HepG2 (cell line): ENCODE results near the gene TMPO. TPM values are rescaled to one million over a fixed set of nuclear protein-coding genes. Genes with fewer than 3 reads are reported as not detected.

Source experiments
- AHR ChIP-seq: IDR thresholded peaks from 2 replicates; pipeline ENCODE4 v1.6.1; 2018; ENCODE audit warnings: missing genetic modification reagents, missing compliant biosample characterization
- CEBPB ChIP-seq: IDR thresholded peaks from 2 replicates; pipeline ENCODE4 v1.6.1; 2011; ENCODE audit warnings: low read depth, low read length, improper control_type of control experiment, borderline replicate concordance
- CEBPG ChIP-seq: IDR thresholded peaks from 2 replicates; pipeline ENCODE4 v1.6.1; 2016
- ETV5 ChIP-seq: IDR thresholded peaks from 2 replicates; pipeline ENCODE4 v1.6.1; 2018; ENCODE audit warnings: missing biosample characterization, missing genetic modification reagents, inconsistent platforms, borderline replicate concordance
- FOXP1 ChIP-seq, 2 experiments: fragments of 450-650 bp in 1 of 2; IDR thresholded peaks; 2 replicates each; pipeline ENCODE4 v1.6.1; 2017 to 2018; ENCODE audit warnings: antibody characterized with exemption in 1 of 2
- FUBP1 ChIP-seq: sonication (generic); formaldehyde crosslinking; IDR thresholded peaks from 2 replicates; pipeline ENCODE4 v1.5.1; 2020; ENCODE audit warnings: missing genetic modification reagents, mild to moderate bottlenecking, borderline replicate concordance
- IRF2 ChIP-seq: IDR thresholded peaks from 2 replicates; pipeline ENCODE4 v1.6.1; 2018; ENCODE audit warnings: missing genetic modification reagents, missing compliant biosample characterization
- KAT8 ChIP-seq: IDR thresholded peaks from 2 replicates; pipeline ENCODE4 v1.6.1; 2016; ENCODE audit warnings: missing genetic modification reagents, missing compliant biosample characterization
- MEF2D ChIP-seq: sonication (generic); formaldehyde crosslinking; IDR thresholded peaks from 2 replicates; pipeline ENCODE4 v1.5.1; 2020; ENCODE audit warnings: mild to moderate bottlenecking, missing genetic modification reagents
- NR2F1 ChIP-seq, 2 experiments: fragments of 450-650 bp in 1 of 2; formaldehyde crosslinking in 1 of 2; IDR thresholded peaks; 2 replicates each; pipeline versions ENCODE4 v1.5.0 to v1.6.1; 2016 to 2020; ENCODE audit warnings: mild to moderate bottlenecking in 1 of 2, missing compliant biosample characterization in 1 of 2, missing genetic modification reagents in 1 of 2, moderate library complexity in 1 of 2
- POLR2AphosphoS5 ChIP-seq: IDR thresholded peaks from 2 replicates; pipeline ENCODE4 v1.6.1; 2012; ENCODE audit warnings: low read depth, low read length
- SALL1 ChIP-seq: sonication (generic); formaldehyde crosslinking; IDR thresholded peaks from 2 replicates; pipeline ENCODE4 v1.8.0; 2022; ENCODE audit warnings: mild to moderate bottlenecking, missing genetic modification reagents
- SAP130 ChIP-seq: IDR thresholded peaks from 2 replicates; pipeline ENCODE4 v1.6.1; 2016; ENCODE audit warnings: low read depth
- ZKSCAN1 ChIP-seq: fragments of 150-350 bp; IDR thresholded peaks from 2 replicates; pipeline ENCODE4 v1.6.1; 2014; ENCODE audit warnings: low read length
- ZMYM3 ChIP-seq: sonication (generic); formaldehyde crosslinking; IDR thresholded peaks from 2 replicates; pipeline ENCODE4 v1.5.1; 2020; ENCODE audit warnings: mild to moderate bottlenecking, missing genetic modification reagents
- ZNF142 ChIP-seq: sonication (generic); formaldehyde crosslinking; IDR thresholded peaks from 2 replicates; pipeline ENCODE4 v1.4.0; 2020; ENCODE audit warnings: missing genetic modification reagents
- ZNF280D ChIP-seq: sonication (generic); formaldehyde crosslinking; IDR thresholded peaks from 2 replicates; pipeline ENCODE4 v1.5.1; 2020; ENCODE audit warnings: mild to moderate bottlenecking, missing genetic modification reagents
- ZNF331 ChIP-seq: sonication (generic); formaldehyde crosslinking; IDR thresholded peaks from 2 replicates; pipeline ENCODE4 v1.4.0; 2020; ENCODE audit warnings: missing genetic modification reagents
- polyA plus RNA-seq, 8 experiments: library from polyadenylated mRNA; depleted of rRNA in 3 of 8; stranded (reverse) in 7 of 8; unstranded in 1 of 8; fragments of >200 nt; fragmentation: Illumina TruSeq in 4 of 8; extraction: Trizol in 4 of 8; gene quantifications; 2 replicates each; pipeline versions ENCODE4 v1.2.1 to v1.2.3, GENCODE V29; 2011 to 2016; ENCODE audit warnings: low read depth in 4 of 8, missing spikeins in 1 of 8, mixed read lengths in 1 of 8; ENCODE audit not compliant: insufficient read depth in 1 of 8
- total RNA-seq, 5 experiments: library from RNA; depleted of rRNA; stranded (reverse); fragments of >200 nt; fragmentation: Illumina TruSeq; extraction: Trizol; gene quantifications; 2 replicates each; pipeline ENCODE4 v1.2.3, GENCODE V29; 2016; ENCODE audit warnings: low read depth in 1 of 5

TMPO gene
- total and polyA plus RNA-seq, 2 of the 13 experiments (the other 11 are each of a cell fraction or from before 2014, with no cell fraction given), result 24.2 to 167 TPM

GRCh38 chr12:98490501-98491453, 24.6 kb upstream of the TMPO start (continued):
- TF ChIP-seq ZNF280D (CRISPR knock-in tag) (peak; percentile 54; the same call in 1 of the 2 replicates), ZMYM3 (CRISPR knock-in tag) (peak; percentile 82), FUBP1 (peak; percentile 70; the same call in 1 of the 2 replicates), KAT8 (peak; percentile 89), AHR (CRISPR knock-in tag) (no peak), NR2F1 (CRISPR knock-in tag; IDR thresholded peaks at IDR 0.05) (0 out of 4 replicates have a peak, but pooled peaks of 1 of the 2 experiments have one; percentile 22), ETV5 (peak; percentile 46; the same call in 1 of the 2 replicates), ZNF142 (CRISPR knock-in tag) (no peak), SALL1 (peak; percentile 78), FOXP1 (IDR thresholded peaks at IDR 0.05) (0 out of 2 replicates have a peak, but pooled peaks have one; percentile 12), FOXP1 (CRISPR knock-in tag; IDR thresholded peaks at IDR 0.05) (peak; percentile 77), ZNF331 (CRISPR knock-in tag) (peak; percentile 84), CEBPG (CRISPR knock-in tag) (peak; percentile 44; the same call in 1 of the 2 replicates), CEBPB (peak; percentile 33; the same call in 1 of the 2 replicates), POLR2AphosphoS5 (peak; percentile 65; the same call in 1 of the 2 replicates), IRF2 (CRISPR knock-in tag) (peak; percentile 83), SAP130 (CRISPR knock-in tag) (peak; percentile 67), ZKSCAN1 (peak; percentile 35; the same call in 1 of the 2 replicates), MEF2D (peak; percentile 59; the same call in 1 of the 2 replicates)
